Panc1 (cell line): ENCODE results near the gene CTDSP2.

Experiments
- SIN3A ChIP-seq: IDR thresholded peaks from 2 replicates; pipeline ENCODE4 v1.6.1; 2012; ENCODE audit warnings: low read depth, mild to moderate bottlenecking, low read length, moderate library complexity, borderline replicate concordance; ENCODE audit not compliant: insufficient read depth
- TF ChIP-seq, protein P1 (sequence below): fragments of 450-650 bp; IDR thresholded peaks from 2 replicates; pipeline ENCODE4 v1.5.1; 2017; ENCODE audit warnings: mild to moderate bottlenecking

DNA sequence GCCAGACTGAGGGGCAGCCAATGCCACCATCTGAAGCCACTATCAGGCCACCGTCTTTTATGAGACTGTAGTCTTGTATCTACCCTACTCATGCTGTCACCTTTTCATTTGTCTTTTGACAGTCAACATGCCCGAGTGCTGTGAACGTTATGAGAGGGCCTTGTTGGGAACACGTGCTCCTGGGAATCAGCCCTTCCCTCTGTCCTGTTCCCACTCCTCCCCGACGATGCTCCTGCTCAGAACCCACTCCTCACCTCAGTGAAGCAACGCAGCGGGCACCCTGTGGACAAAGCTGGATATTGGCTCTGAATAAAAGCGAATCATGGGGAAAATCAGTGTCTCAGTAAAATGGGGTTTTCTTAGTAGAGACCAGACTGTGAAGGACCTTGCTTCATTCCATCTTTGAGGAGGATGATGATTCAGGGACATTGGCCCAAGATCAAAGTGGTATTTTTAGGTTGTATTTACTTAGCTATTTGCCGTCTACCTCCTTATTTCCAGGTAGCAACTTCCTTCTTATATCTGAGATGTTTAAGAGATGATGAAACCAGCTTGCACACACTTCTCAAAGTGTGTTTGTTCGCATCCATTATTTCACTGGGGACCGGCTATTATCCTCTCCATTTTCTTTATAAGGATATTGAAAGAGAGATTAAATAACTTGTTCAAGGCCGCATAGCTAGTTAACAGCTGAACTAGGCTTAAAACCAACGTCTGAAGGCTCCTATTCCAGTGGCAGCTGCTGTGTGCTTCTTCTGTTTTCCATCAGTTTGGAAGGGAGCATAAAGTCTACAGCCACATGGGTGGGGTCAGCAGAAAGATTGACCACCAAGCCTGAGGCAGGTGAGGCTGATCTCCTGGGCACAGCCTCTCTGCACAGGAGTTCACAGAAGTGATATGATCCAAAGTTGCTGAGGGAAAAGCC is 43.9 kb upstream of the CTDSP2 start:
- TF ChIP-seq, protein P1, sequence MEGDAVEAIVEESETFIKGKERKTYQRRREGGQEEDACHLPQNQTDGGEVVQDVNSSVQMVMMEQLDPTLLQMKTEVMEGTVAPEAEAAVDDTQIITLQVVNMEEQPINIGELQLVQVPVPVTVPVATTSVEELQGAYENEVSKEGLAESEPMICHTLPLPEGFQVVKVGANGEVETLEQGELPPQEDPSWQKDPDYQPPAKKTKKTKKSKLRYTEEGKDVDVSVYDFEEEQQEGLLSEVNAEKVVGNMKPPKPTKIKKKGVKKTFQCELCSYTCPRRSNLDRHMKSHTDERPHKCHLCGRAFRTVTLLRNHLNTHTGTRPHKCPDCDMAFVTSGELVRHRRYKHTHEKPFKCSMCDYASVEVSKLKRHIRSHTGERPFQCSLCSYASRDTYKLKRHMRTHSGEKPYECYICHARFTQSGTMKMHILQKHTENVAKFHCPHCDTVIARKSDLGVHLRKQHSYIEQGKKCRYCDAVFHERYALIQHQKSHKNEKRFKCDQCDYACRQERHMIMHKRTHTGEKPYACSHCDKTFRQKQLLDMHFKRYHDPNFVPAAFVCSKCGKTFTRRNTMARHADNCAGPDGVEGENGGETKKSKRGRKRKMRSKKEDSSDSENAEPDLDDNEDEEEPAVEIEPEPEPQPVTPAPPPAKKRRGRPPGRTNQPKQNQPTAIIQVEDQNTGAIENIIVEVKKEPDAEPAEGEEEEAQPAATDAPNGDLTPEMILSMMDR, result no peak
- TF ChIP-seq SIN3A, result no peak
